Stimulated activated CD8-positive, alpha-beta memory T cell treated with anti-CD3 and anti-CD28 coated beads, Interleukin-15, amount 100 ng/mL, for 24 hours (primary cell): ENCODE results near the gene CNTNAP3.
"Not testable (repeated sequence)": the region's sequence is repeated elsewhere in the genome, so short reads cannot be mapped to it uniquely, and the experiment has no call there.

Source experiments
- DNase-seq: peaks from one replicate; pipeline ENCODE4 v3.0.0-alpha.2; 2020; ENCODE audit warnings: low read depth

CNTNAP3 gene

DNA sequence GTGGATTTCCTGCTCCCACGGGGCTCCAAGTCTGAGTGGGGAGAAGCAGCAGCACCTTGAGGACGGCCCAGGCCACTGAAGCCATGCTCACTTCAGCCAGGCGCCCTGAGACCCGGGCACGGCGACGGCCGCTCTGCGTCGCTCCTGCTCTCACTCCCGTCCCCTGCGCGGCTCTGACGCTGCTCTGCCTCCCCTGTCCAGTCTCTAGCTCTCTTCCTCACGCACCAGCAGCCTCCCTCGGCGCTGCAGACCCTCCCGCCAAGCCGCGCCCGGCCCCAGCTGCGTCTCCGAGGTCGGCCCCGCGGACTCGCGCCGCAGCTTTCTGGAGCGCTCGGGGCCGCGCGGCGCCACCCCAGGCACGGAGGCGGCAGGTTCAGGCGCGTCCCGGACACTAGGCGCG is at the start of gene CNTNAP3:
TSS of gene CNTNAP3 (minus strand) at position 188 of the 400 bp plus-strand sequence. CDS start at position 85, 103 bp downstream.
- not testable (repeated sequence) for DNase-seq

GRCh38 chr9:39279995-39280394 is 8.0 kb downstream of the CNTNAP3 start:
- DNase-seq = not testable (repeated sequence)

DNA sequence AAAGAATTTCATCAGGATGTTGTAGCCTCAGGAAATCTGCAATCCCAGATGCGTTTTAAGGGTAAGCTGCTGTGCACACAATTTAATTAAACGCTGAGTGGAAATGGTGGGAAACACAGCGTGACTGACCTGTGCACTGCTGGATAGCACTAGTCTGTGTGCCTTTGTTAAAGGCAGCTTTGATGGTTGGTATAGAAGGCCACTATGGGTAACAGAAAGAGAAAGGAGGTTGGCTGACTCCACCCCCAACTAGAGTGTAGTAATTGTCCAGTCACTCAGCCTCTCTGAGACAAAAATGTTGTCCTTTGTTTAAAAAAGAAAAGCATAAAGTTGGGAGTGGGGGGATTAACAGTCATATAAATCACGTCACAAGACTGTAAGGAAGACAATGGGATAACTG is 45.5 kb downstream of the CNTNAP3 start:
- not testable (repeated sequence) for DNase-seq

DNA sequence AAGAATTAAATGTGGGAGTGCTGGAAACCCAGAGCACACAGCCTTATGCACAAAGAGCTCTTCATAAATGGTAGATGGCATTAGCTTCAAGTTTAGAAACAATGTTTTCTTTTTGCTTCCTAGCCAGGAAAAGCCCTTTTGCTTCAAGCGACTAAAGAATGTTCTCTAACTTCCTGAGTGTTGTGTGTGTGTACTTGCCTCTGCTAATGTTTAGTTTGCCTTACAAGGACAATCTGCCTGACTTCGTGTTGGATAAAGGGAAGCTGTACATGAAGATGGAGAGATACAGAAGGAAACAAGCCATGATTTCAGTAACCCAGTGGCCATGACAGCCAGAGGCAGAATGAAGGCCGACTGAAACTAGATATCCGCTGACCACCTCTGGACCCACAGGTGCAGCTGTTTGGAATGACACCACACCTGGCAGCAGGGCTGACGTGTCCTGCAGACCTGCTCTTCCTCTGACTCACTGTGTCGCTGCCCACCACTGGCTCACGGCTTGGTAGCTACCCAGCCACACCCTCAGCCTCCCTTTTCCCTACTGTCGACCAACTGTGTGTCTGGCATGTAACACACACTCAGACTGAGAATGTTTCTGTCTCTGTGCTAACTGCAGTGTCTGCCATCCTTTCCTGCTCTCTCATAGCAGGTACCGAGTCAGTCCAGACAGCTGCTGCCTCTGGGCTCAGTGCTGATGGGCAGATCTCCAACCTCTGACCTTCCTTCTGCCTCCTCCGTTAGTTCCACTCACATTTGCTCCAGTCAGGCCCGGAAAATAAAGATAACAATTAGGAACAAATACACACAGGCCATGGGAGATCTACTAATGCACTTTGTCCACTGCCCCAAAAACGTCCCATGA is 55.6 kb downstream of the CNTNAP3 start:
- DNase-seq = not testable (repeated sequence)

- not testable (repeated sequence) for DNase-seq
Observed at GRCh38 chr9:39215976-39216375, 72.0 kb downstream of the CNTNAP3 start.

DNA sequence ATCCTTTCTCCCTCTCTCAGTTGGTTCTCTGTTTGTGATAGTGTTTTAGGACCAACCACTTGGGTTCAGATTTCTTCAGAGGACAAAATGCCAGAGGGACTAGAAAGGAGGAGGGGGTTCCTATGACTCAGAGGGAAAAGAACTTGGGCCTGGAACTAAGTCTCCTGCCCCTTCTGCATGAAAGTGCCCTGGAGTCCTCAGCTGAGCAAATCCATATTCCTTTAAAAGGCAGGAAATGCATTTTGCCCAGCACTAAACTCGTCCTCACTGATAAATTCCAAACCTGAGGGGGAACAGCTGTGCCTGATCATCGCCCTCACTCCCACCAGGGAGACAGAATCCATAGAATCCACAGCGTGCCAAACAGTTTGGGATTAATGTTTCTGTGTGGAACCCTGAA is 78.2 kb downstream of the CNTNAP3 start:
- DNase-seq = not testable (repeated sequence)

DNA sequence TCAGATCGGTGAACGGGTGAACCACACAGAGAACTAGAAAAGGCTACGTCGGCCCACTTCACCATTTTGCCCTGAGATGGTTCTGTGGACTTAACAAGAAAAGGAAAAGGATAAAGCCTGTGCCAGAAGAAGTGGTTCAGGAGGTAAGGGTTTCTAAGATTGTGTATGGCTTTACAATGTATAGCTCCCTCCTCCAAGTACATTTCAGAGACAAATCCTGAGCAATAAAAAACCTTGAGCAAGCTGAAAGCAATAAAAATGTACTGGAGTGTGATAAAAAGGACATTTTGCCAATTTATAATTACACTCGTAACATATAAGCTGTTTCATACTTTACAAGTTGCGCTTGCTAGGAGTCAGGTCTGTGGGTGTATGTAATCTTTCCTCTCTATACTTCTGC is 81.3 kb downstream of the CNTNAP3 start:
- not testable (repeated sequence) for DNase-seq

- not testable (repeated sequence) for DNase-seq
Observed at GRCh38 chr9:39205842-39206241, 82.1 kb downstream of the CNTNAP3 start.

- not testable (repeated sequence) for DNase-seq
Observed at GRCh38 chr9:39200412-39200811, 87.6 kb downstream of the CNTNAP3 start.

GRCh38 chr9:39198000-39198709 is 89.8 kb downstream of the CNTNAP3 start:
- not testable (repeated sequence) for DNase-seq

GRCh38 chr9:39171370-39171769 is 116.6 kb downstream of the CNTNAP3 start:
- not testable (repeated sequence) for DNase-seq

- DNase-seq = not testable (repeated sequence)
Observed at GRCh38 chr9:39157714-39158113, 130.3 kb downstream of the CNTNAP3 start.

DNA sequence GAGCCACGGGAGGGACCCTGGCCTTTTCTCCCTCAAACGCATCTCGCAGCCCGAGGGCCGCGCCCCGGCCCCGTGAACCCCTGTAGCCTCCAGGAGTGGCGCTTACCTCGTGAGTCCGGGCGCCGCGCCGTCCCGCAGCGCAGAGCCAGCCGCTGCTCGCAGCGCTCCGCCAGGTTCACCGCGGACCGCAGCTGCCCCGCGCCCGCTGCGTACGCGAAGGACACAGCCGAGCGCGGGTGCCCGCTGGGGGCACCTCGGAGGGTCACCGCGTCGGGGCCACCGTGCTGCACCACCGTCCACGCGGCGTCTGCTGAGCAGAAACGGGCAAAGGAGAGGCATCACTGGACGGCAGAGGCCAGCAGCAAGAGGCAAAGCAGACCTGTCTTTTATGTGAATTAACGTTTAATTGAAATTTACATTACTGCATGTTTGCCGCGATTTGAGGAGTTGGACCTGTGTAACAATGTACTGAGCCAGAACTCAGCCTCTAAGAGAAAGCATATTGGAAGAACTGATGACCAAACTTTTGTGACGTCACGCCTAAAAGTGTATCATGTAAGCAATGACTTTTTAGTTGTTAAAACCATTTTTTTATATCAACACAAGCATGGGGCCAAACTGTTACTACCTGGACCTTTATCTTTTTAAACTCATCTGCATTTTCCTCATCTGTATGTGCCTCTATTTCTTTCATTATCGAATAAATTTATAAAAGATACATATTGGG is 155.0 kb downstream of the CNTNAP3 start:
- DNase-seq = not testable (repeated sequence)

- DNase-seq = not testable (repeated sequence)
Observed at GRCh38 chr9:39121401-39121800, 166.6 kb downstream of the CNTNAP3 start.

GRCh38 chr9:39111746-39112145 is 176.2 kb downstream of the CNTNAP3 start:
- not testable (repeated sequence) for DNase-seq

DNA sequence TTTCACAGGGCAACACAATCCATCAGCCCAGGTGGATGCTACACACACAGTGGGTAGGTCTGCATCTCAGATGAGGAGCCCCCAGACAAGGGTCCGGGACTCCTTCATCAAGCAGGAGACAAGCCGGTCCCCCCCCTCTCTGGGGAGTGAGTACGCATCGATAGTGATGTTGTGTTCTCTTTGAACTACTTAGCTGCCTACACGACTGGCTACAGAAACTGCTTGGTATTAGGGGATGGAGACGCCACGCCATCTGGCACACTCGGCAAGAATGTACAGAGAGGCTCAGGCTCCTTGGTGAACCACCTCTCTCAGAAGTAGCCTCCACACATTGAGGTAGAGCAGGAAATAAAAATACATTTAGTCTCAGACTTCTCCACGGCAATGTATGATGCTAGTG is 179.8 kb downstream of the CNTNAP3 start:
- DNase-seq = no peak

GRCh38 chr9:39097208-39097607 is 190.8 kb downstream of the CNTNAP3 start:
- DNase-seq = not testable (repeated sequence)

DNA sequence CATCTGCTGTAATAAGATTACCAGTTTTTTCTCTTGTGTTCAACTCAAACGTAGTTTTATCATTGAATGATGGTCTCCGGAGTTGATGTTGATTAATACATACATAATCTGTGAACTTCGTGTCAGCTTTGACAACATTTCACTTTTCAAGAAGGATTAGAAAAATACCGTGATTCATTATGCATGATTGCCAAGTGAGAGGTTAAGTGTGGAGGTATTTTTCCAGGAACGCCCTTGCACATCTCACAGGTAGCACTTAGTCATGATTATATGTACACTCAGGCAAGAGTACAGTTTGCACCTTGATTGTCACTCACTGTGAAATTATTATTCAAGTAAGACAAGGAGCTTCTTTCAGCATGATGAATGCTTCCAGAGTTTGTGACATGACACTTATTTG is 202.7 kb downstream of the CNTNAP3 start:
- DNase-seq = not testable (repeated sequence)

DNA sequence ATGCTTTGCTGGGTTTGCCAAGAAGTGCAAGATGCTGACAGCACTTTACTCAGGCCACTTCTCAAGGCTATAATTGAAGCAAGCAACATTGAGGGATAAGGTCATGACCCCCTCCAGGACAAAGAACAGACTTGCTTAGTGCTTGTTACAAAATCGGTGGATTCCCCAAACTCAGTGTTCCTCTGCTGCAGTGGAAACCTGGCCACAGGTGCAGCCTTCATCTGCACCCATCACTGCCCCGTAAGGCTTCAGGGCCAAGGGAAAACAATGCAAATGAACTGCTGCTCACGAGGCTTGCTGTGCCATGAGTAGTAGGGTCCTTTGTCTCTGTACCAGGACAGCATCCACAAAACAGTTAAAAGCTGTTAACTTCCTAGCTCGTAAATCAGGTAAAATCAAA is 205.4 kb downstream of the CNTNAP3 start:
- DNase-seq = not testable (repeated sequence)

DNA sequence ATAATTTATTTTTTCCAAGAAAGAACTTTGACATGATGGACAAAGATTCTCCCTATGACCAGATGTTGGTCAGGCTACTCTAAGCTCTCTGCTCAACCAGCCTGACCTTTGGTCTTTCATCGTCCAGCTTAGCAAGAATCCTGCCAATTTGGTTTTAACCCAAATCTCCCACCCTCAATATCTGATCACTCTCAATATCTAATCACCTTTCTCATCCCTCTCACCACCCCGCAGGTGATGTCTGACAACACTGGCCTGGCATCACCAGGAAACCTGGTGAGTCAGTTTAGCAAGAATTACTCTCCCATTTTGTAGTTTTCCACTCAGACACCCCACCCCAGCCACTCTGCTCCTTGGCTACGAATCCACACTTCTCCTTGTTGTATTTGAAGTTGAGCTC is 207.9 kb downstream of the CNTNAP3 start:
- not testable (repeated sequence) for DNase-seq

DNA sequence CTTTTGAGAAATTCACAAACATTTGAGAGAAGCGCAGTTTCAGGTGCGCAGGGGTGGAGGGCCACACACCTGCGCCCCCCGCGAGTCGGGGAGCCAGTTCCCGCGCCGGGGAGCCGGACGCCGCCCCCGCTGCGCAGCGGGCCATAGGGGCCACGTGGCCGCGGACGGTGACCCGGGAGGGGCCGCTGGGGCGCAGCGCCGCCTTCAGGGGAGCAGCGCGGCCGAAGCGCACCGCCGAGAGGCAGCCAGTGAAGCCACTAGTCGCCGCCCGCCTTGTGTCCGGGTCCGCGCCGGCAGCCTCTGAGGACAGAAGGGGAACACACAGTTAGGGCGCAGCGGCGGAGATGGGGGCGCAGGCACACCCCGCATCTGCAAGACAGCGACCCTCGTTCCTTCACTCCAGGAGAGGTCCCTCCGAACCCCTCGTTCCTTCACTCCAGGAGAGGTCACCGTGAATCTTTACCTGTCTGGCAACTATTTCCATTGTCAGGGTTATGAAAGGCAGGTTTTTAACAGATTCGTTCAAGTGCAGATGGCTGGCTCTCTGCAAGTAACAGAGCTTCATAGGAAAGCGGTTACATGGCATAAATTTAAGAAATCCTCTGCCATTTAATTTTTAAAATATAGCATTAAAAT is 209.2 kb downstream of the CNTNAP3 start:
- DNase-seq = not testable (repeated sequence)

DNA sequence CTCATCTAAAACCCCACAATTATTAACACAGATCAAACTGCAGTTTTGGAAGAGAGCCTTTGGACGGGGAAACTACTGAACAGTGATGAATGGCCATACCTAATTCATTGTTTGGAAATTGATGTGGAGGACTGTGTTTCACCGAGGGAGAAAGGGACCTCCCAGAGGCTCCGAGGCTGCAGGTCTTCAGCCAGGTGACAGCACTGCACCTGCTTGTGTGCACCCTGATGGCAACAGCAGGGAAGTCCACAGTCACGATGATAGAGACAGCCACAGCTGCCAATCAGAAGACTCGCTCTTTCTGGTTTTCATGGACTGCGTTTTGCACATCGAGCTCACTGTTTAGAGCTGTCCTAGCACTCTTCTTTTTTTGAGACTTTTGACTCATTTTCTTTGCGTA is 214.4 kb downstream of the CNTNAP3 start:
- not testable (repeated sequence) for DNase-seq
